Stimulated activated CD4-positive, alpha-beta T cell treated with anti-CD3 and anti-CD28 coated beads, Interleukin-12 subunit alpha, Interleukin-12 subunit beta, amount 100 ng/mL, for 48 hours (primary cell): ENCODE data around the gene KRT26.
"Not testable (repeated sequence)": the region's sequence is repeated elsewhere in the genome, so short reads cannot be mapped to it uniquely, and the experiment has no call there.

ENCODE experiments used
- DNase-seq, 3 donors: peaks; one replicate each; pipeline ENCODE4 v3.0.0-alpha.2; 2020; ENCODE audit warnings: low read depth in 2 of 3, low spot score in 1 of 3

The KRT26 gene, protein sequence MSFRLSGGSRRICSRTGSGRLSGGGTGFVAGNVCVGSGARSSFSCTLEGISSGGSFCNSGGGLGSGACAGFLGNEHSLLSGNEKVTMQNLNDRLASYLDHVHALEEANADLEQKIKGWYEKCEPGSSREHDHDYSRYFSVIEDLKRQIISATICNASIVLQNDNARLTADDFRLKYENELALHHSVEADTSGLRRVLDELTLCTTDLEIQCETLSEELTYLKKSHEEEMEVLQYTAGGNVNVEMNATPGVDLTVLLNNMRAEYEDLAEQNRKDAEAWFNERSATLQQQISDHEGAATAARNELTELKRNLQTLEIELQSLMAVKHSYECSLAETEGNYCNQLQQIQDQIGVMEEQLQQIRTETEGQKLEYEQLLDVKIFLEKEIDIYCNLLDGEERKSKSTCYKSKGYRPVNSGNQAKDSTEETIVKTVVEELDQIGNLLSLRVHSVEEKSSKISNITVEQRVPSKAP

DNA sequence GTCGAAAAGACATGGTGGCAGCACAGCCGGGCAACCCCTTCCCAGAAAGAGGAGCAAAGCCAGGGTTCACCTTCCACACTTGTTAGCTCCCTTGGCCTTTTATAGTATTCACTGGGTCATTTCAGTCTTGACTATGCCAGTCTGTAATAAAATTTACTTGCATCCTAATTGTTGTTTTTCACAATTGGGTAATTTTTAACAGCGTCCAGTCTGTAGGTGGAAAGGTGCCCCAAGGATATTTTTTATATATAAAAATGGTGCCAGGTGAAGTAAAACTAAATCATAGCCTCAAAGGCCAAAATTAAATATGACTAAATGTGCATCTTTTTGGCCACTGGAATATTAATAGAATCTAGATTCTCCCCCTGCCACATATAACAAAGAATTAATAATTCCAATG lies at the start of gene KRT26:
Gene KRT26 (minus strand): TSS at position 101 of the 400 bp plus-strand sequence. CDS start 88 bp downstream, at position 13.
- DNase-seq = no peak

DNA sequence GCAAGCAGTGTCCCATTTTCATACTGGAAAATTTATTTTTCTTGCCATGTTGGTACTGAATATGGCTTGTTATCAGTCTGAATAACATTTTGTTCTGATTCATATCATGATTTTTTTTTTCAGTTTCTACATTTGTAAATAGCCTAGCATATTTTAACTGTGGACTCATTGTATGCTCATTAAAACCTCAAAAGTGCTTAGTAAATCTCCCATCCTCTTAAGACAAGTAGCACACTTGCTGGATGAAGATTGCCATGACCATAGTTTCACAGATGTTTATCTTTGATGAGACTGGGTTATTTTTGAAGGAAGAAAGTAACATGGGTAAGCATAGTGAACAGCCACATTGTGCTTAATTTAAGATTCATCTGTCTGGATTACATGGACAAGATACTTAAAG lies 49.5 kb upstream of the KRT26 start:
- no peak for DNase-seq

DNA sequence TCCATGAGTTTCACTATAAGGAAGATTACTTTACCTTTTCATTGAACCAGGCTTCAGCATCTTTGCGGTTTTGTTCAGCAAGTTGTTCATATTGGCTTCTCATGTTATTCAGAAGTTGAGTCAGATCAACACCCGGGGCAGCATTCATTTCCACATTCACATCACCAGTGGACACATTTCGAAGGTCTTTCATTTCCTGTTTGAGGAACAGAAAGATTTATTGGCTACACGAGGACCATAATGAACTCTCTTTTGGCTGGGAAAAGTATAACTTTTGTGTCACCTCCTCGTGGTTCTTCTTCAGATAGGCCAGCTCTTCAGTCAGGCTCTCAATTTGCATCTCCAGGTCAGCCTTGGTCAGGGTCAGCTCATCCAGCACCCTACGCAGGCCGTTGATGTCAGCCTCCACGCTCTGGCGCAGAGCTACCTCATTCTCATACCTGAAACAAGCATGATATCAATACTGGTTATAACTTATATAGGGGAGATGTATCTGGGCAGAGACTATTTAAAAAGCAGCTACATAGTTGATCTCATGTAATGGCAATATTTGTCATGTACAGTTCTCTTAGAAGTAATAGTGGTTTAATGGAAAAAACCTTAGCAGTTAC lies 48.3 kb upstream of the KRT26 start:
- no peak for DNase-seq

DNA sequence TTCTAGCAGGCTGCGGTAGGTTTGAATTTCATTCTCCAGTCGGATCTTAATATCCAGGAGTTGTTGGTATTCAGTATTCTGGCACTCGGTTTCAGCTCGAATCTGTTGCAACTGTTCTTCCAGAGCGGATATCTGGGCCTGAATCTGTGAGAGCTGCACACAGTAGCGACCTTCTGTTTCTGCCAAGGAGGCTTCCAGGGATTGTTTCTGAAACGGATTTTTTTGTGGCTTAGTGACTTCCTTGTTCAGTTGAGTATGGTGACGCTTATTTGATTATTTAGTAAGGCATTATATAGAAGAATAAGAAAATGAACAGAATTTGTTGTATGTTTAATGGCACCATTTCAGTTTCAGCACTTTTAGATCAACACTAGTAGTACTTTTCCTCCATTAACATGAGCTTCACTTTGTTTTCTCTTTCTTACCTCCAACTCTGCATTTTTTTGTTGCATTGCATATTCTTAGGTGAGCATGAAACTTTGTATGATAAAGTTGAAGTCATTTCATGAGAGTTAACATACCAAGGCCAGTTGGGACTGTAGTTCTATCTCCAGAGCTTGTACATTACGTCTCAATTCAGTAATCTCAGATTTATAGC lies 47.6 kb upstream of the KRT26 start:
- DNase-seq = no peak

DNA sequence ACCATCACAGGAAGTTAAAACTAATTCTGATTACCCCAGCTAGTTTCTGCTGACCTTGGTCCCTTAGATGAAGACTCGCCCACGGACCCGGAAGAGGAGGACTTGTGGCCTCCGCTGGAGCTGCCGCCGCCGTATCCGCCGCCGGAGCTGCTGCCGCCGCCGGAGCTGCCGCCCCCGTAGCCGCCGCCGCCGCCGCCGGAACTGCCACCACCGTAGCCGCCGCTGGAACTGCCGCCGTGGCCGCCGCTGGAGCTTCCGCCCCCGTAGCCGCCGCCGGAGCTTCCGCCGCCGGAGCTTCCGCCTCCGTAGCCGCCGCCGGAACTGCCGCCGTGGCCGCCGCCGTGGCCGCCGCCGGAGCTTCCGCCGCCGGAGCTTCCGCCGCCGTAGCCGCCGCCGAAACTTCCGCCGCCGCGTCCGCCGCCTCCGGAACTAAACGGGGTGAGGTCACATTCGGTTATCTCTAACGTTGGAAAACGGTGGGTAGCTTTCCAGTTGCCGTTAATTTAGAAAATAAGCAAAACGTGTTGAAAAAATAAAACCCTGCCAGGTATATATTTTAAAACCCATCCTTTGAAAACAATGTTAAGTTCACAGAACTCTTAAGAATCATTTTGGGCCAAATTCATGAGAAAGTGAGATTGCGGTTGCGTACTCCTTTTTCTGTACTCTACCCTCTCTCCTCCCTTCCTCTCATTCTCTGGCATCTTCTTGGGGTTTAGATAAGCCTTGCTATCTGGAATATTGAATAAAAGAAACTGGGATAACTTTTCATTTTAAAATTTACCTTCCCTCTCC lies 46.9 kb upstream of the KRT26 start:
- peak; percentile 74 to 80 (median 79) for DNase-seq

DNA sequence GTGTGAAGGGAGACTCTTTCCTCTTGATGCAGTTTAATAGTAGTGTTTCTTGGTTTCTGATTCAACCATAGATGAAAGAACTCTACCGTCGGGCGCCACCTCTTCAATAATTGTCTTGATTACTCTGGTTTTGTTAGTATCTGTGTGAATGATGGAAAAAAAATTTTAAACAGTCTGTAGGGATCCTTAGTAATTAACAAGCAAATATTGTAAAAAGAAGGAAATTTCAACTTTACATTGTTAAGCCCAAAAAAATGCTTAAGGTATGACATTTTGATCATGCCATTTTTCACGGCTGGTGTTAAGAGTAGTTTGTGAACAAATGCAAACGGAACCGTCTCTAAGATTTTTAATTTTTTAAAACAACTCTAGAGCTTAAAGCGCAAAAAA lies 46.3 kb upstream of the KRT26 start:
- no peak for DNase-seq

DNA sequence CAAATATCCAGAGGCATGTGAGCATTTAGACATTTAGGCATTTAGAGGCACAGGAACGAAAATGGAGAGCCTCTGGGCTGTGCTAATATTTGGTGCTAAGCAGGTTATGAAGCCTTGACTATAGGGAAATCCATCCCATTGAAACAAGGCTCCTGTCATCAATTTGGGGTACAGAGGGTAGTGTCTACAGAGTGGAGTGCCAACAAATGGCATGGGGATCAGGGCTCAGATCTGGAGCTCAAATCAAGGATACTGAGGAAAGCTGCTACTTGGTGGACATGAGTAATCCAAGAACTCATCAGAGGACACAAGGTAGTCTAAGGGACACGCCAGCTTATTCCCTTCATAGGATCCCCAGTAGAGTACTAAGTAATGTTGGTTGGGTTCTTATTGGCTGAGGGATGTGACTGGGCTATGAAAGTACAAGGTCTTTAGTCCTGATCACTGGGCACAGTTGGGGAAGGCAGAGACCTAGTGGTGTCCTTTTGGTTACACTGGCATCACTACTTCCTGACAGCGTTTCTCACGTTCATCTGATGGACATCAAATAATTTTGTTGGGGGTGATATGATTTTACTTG lies 45.2 kb upstream of the KRT26 start:
- DNase-seq = no peak

DNA sequence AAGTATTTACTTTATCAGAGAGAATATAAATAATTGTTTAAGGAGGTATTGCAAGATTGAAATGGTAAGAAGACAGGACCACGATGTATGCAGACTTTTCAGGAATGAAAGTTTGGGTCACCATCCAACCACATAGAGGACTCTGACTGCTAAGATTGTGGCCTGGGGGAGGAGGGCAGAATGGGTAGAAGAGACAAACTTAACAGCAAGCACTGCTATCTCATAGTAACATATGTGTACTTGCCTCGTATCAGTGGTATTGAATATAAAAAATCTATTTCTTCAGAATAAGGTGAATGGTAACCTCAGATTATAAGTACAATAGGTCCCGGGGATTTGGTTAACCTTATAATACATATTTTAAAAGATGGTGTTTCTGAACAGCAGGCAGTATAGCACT lies 44.6 kb upstream of the KRT26 start:
- no peak for DNase-seq

DNA sequence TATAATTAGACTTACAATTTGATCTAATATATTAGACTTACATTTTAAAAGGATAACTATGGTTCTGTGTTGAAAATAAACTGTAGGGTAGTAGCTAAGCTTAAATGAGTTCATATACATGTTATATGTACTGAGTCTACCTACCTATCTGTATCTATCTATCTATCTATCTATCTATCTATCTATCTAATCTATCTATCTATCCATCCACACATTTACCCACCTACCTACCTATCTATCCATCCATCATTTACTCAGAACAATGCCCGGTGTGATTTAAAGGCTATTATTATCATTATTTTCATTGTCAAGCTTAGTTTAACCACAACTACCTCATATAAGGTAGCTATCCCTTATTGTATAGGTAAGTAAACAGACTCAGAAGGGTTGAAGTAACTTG lies 43.4 kb upstream of the KRT26 start:
- DNase-seq = no peak

DNA sequence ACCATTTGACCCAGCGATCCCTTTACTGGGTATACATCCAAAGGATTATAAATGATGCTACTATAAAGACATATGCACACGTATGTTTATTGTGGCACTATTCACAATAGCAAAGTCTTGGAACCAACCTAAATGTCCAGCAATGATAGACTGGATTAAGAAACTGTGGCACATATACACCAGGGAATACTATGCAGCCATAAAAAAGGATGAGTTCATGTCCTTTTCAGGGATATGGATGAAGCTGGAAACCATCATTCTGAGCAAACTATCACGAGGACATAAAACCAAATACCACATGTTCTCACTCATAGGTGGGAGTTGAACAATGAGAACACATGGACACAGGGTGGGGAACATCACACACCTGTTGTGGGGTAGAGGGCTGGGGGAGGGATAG lies 42.7 kb upstream of the KRT26 start:
- not testable (repeated sequence) for DNase-seq

DNA sequence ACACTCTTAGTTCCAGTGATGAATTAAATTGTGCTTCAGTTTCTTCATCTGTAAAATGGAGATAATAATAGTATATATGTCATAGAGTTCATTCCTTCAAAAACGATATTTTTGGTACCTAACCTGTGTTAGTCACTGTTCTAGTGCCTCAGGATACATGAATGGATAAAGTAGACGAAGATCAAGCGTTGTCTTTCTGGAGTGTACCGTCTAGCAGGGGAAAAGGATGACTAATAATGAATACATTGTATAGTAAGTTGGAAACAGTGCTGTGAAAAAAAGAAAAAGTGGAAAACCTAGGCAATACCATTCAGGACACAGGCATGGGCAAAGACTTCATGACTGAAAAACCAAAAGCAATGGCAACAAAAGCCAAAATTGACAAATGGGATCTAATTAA lies 41.8 kb upstream of the KRT26 start:
- DNase-seq = no peak

DNA sequence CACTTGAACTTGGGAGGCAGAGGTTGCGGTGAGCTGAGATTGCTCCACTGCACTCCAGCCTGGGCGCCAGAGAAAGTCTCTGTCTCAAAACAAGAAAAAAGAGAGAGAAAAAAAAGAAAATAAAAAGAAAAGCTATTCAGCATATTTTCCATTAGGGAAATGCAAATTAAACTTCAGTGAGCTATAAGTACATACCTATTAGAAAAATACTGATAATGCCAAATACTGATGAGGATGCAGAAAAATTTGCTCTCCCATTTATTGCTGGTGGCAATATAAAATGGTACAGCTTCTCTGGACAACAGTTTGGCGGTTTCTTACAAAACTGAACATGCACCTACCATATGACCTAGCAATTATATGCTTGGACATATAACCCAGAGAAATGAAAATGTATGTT lies 40.6 kb upstream of the KRT26 start:
- no peak for DNase-seq

DNA sequence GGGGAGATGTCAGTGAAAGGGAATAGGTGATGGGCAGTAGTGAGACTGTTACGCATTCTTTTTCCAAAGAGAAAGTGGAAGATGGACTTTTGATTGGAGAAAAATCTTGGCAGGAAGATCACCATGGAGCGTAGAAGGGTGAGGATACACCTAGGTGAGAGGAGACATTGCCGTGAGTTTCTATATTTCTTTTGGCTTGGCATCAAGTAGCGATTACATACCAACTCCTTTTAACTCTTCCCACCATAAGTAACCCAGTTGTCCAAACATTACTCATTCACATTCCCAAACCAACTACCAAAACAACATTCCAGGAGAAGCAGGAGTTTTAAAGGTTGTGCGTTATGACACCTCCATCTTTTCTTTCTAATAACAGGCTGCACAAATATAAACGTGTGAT lies 38.5 kb upstream of the KRT26 start:
- no peak for DNase-seq

DNA sequence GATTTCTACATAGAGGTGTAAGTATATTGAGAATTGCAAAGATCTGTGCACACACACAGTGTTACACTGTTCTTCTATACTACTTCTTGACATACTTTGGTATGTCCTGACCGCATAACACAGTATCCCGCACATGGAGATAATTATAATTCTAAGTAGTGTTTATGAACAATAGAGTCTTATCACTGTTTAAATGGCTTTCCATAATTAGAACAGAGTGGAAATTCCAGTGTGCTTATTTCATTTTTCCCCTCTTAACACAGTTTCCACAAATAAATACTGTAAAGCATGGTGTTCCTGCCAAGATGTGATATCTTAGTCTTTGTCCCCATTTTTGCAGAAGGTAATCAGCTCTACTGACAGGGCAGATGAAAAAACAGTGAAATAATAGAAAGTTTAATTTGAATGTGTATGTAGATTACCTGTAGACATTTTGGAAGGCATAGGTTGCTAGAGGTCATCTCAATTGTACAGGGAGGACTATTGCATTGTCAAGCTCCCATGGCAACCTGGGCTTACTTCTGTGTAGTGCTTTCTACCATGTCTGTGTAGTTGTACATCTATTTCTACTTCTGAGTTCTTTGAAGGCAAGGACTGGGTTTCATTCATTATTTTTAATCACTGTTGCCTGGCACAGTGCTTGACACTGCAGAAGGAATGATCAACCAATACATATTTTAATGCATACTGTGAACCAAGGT lies 37.9 kb upstream of the KRT26 start:
- DNase-seq = no peak

DNA sequence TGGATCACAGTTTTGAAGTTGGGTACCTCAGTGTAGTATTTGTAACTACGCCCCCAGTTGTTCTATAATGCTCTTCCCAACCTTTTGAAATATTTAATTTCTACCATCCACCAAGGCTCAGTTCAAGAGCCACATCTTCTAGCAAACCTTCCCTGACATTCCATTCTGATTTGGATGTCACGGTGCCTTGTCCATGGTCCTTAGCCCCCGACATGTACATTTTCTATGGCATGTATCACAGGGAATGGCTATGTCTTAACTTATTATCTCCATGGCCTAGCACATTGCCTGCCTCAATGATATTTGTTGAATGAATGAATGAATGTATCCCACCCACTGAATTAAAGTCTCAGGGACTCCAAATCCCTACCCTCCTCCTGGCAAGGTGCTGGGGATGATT lies 34.1 kb upstream of the KRT26 start:
- DNase-seq = no peak

DNA sequence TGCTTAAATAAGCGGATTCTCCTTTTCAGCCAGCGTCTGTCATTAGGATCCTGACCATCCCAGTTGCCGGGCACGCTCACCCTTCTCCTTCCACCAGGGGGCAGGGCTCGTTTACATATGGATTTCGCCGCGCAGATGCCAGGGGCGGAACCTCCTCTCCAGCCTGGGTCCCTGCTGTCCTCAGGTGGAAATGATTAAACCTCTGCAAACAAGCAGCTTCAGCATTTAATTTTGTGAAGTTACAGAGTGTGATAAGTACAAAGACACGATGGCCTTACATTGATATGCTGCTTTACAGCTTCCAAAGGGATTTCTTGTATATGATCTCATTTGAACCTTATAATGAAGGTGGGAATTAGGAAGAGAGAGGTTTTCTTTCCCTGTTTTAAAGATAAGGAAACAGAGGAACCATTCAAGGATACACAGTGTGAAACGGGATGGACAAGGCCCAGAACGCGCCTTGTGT lies 31.6 kb upstream of the KRT26 start:
- DNase-seq = peak; percentile 62 to 79 (median 66)

DNA sequence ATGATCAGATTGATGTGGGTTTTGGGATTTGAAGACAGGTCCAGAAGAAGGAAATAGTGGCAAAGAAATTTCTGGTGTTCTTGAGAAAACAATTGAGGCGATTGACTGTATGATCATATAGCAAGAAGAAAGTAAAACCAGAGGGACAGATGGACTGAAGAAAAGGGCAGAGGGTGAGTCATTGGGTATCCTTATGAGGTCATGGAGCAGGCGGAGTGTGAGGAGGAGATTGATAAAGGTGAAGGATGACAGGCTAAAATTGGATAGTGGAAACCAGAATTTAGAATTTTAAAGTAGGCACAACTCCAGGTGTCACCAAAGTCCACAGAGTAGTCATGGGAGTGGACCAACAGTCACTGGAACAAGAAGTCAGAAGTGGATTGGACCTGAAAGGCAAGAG lies 29.2 kb upstream of the KRT26 start:
- no peak for DNase-seq

DNA sequence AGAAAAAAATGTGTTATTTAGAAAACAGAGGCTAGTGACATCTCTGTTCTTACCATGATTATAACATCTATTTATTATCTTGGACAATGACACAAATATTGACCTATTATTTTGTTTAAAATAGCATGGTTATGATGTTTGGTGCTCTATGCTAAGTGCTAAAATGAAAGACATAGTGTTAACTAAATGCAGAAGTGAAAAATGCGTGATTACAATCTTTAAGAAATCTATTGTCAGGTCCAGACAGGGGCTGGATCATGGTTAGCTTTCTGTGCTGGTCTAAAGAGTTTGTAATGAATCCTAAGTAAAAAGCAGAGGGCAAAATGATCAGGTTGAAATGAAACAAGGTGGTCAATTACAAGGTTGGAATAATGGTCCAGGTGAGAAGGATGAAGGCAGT lies 28.4 kb upstream of the KRT26 start:
- DNase-seq = no peak

DNA sequence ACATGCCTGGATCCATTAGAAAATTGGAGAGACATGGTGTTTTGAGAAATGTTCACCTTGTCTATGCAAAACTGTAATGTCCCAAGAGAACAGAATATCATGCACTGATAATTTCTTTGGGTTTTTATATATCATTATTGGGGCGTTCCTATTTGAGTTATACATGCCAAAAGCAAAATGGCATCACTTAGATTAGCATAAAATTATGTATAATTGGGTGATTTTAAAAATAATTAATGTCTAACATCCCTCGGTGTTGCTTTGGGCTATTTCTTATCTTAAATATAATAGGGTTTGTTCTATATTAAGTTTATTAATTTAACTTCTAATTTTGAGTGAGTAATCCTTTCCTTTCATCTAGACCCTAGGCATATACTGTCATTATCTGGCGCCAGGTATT lies 27.9 kb upstream of the KRT26 start, which contains the start of gene KRT28:
Gene KRT28 (minus strand): TSS at position 101 of the 400 bp plus-strand sequence. CDS start 66 bp downstream, at position 35.
- DNase-seq = no peak

DNA sequence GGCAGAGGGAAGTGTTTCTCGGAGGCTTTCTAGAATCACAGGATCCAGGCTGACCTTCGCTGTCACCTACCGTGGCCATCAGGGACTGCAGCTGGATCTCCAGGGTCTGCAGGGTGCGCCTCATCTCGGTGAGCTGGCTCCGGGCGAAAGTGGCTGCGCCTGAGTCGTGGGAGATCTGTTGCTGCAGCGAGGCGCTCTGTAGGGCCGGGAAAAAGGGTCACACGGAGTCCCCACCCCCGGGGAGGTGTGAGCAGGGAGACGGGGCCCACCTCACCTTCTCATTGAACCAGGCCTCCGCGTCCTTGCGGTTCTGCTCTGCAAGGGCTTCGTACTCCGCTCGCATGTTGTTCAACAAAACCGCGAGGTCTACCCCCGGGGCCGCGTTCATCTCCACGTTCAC lies 24.8 kb upstream of the KRT26 start:
- DNase-seq = no peak
